Nephron (organoid): ENCODE measurements around the gene HNF1A.

Source experiments
- H3K27ac Mint-ChIP-seq, 3 experiments: 2 replicates each; pipeline ENCODE4 v1.8.0; 2020; ENCODE audit warnings: mixed read lengths in 3 of 3, mild to moderate bottlenecking in 2 of 3, moderate library complexity in 1 of 3
- H3K27me3 Mint-ChIP-seq: 2 replicates; pipeline ENCODE4 v1.8.0; 2021; ENCODE audit warnings: low read depth, mild to moderate bottlenecking, moderate library complexity, mixed read lengths
- H3K36me3 Mint-ChIP-seq: 2 replicates; pipeline ENCODE4 v1.8.0; 2020; ENCODE audit warnings: low read depth, mixed read lengths
- H3K4me1 Mint-ChIP-seq: 2 replicates; pipeline ENCODE4 v1.8.0; 2020; ENCODE audit warnings: mixed read lengths
- H3K4me3 Mint-ChIP-seq, 3 experiments: 2 replicates each; pipeline ENCODE4 v1.8.0; 2020; ENCODE audit warnings: mild to moderate bottlenecking in 3 of 3, mixed read lengths in 3 of 3, moderate library complexity in 2 of 3
- H3K9me3 Mint-ChIP-seq: 2 replicates; pipeline ENCODE4 v1.8.0; 2020; ENCODE audit warnings: mixed read lengths
- TF ChIP-seq, protein P1 (sequence below), 3 experiments: fragments of 200-600 bp; sonication (generic); IDR thresholded peaks; one replicate each; pipeline ENCODE4 v1.5.0; 2021; ENCODE audit warnings: antibody characterized with exemption in 3 of 3; ENCODE audit not compliant: unreplicated experiment in 3 of 3

The HNF1A gene

DNA sequence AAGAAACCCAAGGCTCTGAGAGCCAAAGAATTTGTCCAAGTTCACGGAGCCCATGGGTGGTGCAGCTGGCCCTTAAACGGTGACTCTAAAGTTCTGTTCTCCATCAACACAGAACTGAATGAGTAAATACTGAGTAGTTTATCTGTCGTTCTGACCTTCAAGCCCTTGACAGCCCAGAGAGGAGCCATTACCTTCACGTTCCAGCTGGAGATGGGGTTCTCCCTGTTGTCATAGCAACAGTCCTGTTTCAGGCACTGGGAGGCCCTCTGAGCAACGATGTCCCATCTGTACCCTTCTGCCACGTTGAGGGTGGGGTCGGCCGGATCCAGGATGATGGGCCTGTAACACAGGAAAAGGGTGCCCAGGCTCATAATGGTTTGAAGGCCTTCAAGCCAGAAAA lies 45.5 kb downstream of the HNF1A start:
- H3K36me3 Mint-ChIP-seq: no peaks in the 10 kb centered on the region
- TF ChIP-seq, protein P1, sequence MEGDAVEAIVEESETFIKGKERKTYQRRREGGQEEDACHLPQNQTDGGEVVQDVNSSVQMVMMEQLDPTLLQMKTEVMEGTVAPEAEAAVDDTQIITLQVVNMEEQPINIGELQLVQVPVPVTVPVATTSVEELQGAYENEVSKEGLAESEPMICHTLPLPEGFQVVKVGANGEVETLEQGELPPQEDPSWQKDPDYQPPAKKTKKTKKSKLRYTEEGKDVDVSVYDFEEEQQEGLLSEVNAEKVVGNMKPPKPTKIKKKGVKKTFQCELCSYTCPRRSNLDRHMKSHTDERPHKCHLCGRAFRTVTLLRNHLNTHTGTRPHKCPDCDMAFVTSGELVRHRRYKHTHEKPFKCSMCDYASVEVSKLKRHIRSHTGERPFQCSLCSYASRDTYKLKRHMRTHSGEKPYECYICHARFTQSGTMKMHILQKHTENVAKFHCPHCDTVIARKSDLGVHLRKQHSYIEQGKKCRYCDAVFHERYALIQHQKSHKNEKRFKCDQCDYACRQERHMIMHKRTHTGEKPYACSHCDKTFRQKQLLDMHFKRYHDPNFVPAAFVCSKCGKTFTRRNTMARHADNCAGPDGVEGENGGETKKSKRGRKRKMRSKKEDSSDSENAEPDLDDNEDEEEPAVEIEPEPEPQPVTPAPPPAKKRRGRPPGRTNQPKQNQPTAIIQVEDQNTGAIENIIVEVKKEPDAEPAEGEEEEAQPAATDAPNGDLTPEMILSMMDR (IDR thresholded peaks at IDR 0.05; ENCODE audit: unreplicated experiment in 3 of 3): no peak
- H3K27me3 Mint-ChIP-seq: peaks cover 4% of the 10 kb centered on the region
- no peaks in the 10 kb centered on the region for H3K9me3 Mint-ChIP-seq
- H3K4me1 Mint-ChIP-seq: no peaks in the 10 kb centered on the region
- no peak overlapping the region for H3K27ac Mint-ChIP-seq
- no peak overlapping the region for H3K4me3 Mint-ChIP-seq

DNA sequence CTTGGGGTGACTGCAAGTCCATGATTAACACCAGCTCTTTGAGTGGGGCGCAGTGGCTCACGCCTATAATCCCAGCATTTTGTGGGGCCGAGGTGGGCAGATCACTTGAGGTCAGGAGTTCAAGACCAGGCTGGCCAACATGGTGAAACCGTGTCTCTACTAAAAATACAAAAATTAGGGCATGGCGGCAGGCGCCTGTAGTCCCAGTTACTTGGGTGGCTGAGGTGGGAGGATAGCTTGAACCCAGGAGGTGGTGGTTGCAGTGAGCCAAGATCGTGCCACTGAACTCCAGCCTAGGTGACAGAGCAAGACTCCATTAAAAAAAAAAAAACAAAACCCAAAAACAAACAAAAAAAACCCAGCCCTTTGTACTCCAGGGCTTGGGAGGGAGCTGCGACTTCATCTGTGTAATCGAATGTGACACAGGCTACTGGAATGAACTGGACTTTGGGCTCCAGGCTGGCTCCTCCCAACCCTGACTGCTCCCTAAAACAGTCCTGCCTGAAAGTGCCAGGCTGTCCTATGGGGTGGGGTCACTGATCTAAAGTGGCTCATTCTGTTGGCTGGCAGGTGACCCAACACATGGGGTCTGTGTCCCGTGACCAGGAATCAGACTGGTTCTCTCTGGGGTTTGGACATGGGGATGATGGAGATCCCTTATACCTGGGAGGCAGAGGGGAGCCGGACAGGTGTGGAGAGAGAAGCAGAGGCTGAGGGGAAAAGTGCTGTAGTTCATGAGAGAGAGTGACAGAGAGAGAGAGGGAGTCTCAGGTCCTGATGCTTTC lies 47.3 kb downstream of the HNF1A start:
- no peak overlapping the region for H3K4me3 Mint-ChIP-seq
- no peaks in the 10 kb centered on the region for H3K36me3 Mint-ChIP-seq
- H3K27me3 Mint-ChIP-seq: peaks cover 4% of the 10 kb centered on the region
- TF ChIP-seq, protein P1 (IDR thresholded peaks at IDR 0.05; ENCODE audit: unreplicated experiment in 3 of 3): no peak
- H3K4me1 Mint-ChIP-seq: no peaks in the 10 kb centered on the region
- no peak overlapping the region for H3K27ac Mint-ChIP-seq
- no peaks in the 10 kb centered on the region for H3K9me3 Mint-ChIP-seq

DNA sequence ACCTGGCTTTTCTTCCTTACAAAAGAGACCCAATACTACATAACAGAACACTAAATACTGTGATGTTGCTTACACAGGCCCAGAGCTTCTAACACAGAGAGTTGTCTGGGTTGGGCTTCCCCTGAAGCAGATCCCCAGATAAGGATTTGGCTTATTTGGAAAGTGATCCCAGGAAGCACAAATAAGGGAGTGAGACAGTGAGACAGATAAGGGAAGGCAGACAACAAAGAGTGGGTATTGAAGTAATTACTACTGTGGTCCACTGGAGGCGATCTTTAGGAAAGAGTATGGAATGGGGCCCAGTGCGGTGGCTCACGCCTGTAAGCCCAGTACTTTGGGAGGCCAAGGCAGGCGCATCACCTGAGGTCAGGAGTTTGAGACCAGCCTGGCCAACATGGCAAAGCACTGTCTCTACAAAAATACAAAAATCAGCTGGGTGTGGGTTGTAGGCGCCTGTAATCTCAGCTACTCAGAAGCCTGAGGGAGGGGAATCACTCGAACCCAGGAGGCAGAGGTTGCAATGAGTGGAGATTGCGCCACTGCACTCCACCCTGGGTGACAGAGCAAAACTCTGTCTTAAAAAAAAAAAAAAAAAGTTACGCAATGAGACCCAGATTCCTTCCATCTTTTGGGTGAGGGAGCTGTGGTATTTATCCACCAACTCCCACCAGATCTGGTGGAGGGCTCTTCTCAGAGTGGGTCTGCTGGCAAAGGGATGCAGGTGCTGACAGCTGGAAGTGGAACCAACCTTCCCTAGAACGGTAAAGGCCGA lies 48.1 kb downstream of the HNF1A start:
- Mint-ChIP-seq H3K27me3 (peaks cover 8% of the 10 kb centered on the region), H3K27ac (no peak overlapping the region), H3K4me3 (no peak overlapping the region), H3K4me1 (no peaks in the 10 kb centered on the region), H3K9me3 (no peaks in the 10 kb centered on the region), H3K36me3 (no peaks in the 10 kb centered on the region)
- TF ChIP-seq, protein P1 (IDR thresholded peaks at IDR 0.05; ENCODE audit: unreplicated experiment in 3 of 3): no peak

DNA sequence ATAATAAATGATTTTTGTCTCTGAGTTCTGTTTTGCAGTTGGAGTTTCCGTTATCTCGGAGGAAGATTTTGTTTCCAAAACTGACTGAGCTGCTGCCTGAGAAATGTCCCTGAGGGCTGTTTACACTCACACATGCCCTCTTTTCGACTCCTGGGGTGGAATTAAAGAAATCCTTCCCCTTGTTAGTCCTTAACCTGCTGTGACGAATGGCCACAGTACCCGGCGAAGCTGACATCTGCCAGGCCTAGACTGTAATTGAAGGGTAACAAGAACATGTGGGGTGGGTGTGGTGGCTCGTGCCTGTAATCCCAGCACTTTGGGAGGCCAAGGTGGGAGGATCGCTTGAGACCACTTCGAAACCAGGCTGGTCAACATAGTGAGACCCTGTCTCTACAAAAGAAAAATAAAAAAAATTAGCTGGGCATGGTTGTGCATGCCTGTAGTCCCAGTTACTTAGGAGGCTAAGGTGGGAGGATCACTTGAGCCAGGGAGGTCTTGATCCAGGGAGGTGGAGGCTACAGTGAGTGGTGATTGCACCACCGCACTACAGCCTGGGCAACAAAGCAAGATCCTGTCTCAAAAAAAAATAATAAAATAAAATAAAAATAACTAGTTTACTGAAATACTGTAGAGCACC lies 52.4 kb downstream of the HNF1A start:
- Mint-ChIP-seq H3K27me3 (peaks cover 9% of the 10 kb centered on the region), H3K27ac (no peak overlapping the region), H3K4me3 (no peak overlapping the region), H3K9me3 (no peaks in the 10 kb centered on the region), H3K4me1 (peaks cover 8% of the 10 kb centered on the region), H3K36me3 (no peaks in the 10 kb centered on the region)
- TF ChIP-seq, protein P1 (IDR thresholded peaks at IDR 0.05; ENCODE audit: unreplicated experiment in 3 of 3): no peak

DNA sequence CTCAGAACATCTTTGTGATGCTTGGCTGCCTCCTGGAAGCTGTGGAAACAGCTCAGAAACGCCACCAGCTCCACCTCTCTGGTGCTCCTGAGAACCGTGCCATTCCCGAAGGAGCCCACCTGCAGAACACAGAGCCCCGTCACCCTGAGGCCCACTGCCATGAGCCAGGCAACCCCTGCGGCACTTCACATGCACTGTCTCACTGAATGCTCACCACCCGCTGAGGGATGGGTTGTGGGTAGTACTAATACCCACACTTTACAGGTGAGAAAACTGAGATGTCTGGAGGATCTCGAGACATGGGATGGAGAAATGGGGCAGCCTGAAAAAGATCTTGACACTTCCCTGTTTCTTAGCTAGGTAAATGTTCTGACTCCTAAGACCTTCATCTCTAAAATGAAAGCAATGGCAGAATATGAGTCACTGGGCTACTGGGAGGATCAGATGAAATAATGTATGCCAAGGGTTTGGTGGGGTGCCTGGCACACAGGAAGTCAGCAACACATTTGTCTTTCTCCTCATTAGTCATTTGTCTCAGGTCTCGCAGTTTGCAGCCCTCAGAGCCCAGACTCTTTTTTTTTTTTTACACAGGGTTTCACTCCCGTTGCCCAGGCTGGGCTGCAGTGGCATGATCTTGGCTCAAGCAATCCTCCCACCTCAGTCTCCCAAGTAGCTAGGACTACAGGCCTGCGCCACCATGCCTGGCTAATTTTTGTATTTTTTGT lies 55.4 kb downstream of the HNF1A start:
- no peaks in the 10 kb centered on the region for H3K36me3 Mint-ChIP-seq
- TF ChIP-seq, protein P1 (IDR thresholded peaks at IDR 0.05; ENCODE audit: unreplicated experiment in 3 of 3): no peak
- no peak overlapping the region for H3K4me3 Mint-ChIP-seq
- H3K9me3 Mint-ChIP-seq: no peaks in the 10 kb centered on the region
- H3K4me1 Mint-ChIP-seq: peaks cover 8% of the 10 kb centered on the region
- peak overlapping the region in 1 of 3 experiments; percentile 22 for H3K27ac Mint-ChIP-seq
- peaks cover 5% of the 10 kb centered on the region for H3K27me3 Mint-ChIP-seq
